Breast epithelium (tissue), 4 donors: ENCODE measurements around the gene RSPO1. TPM values are rescaled to one million over a fixed set of nuclear protein-coding genes. Genes with fewer than 3 reads are reported as not detected.
A peak's percentile ranks its signal among the peaks of the same experiment; 100 is the strongest.

ENCODE experiments used
- DNase-seq, 2 donors: peaks; one replicate each; pipeline ENCODE4 v3.0.0-alpha.2; 2019; ENCODE audit warnings: low spot score in 2 of 2
- H3K27ac ChIP-seq, 2 donors: fragments of 200-600 bp; sonication (generic) in 1 of 2; one replicate each; pipeline ENCODE4 v1.5.1; 2016 to 2019; ENCODE audit warnings: mild to moderate bottlenecking in 1 of 2
- H3K27me3 ChIP-seq, 2 donors: fragments of 200-600 bp; sonication (generic) in 1 of 2; one replicate each; pipeline versions ENCODE4 v1.5.1 to v1.6.0; 2017 to 2019; ENCODE audit warnings: control low read depth in 1 of 2, mild to moderate bottlenecking in 1 of 2
- H3K36me3 ChIP-seq: fragments of 200-600 bp; one replicate; pipeline ENCODE4 v1.5.1; 2019
- H3K4me1 ChIP-seq, 2 donors: fragments of 200-600 bp; sonication (generic); one replicate each; pipeline ENCODE4 v1.5.1; 2016 to 2019; ENCODE audit warnings: control low read depth in 1 of 2
- H3K4me3 ChIP-seq, 3 donors: fragments of 200-600 bp; sonication (generic); 1 replicate in 2 of 3; 2 replicates in 1 of 3; pipeline ENCODE4 v1.5.1; 2016 to 2019; ENCODE audit warnings: mild to moderate bottlenecking in 3 of 3, moderate library complexity in 2 of 3
- H3K9me3 ChIP-seq, 2 donors: fragments of 200-600 bp; sonication (generic) in 1 of 2; one replicate each; pipeline ENCODE4 v1.5.1; 2016 to 2019; ENCODE audit warnings: control low read depth in 1 of 2
- POLR2A ChIP-seq: fragments of 450-650 bp; IDR thresholded peaks from one replicate; pipeline ENCODE4 v1.6.1; 2016; ENCODE audit warnings: antibody characterized with exemption, mild to moderate bottlenecking, moderate library complexity
- POLR2AphosphoS5 ChIP-seq, 3 donors: sonication (generic); formaldehyde crosslinking; IDR thresholded peaks; one replicate each; pipeline ENCODE4 v1.6.1; 2017; ENCODE audit warnings: antibody characterized with exemption in 3 of 3
- intact Hi-C: fragments of 100-400 bp; cut with DNase I; formaldehyde crosslinking; loops from one replicate; pipeline ENCODE4 v1.15.1; 2023; ENCODE audit warnings: low total_unique reads
- total RNA-seq, 3 donors: library from RNA; depleted of rRNA; stranded (reverse); fragments of >200 nt; gene quantifications; one replicate each; pipeline ENCODE4 v1.1.0, GENCODE V29; 2016
- TF ChIP-seq, protein P1 (sequence below), 3 donors: fragments of 450-650 bp; IDR thresholded peaks; one replicate each; pipeline ENCODE4 v1.5.1; 2016 to 2017; ENCODE audit warnings: antibody characterized with exemption in 3 of 3, mild to moderate bottlenecking in 3 of 3, moderate library complexity in 3 of 3

RSPO1 gene
- total RNA-seq, 3 donors from 2014 or later = 6.9 to 13.0 (median 8.9) TPM

DNA sequence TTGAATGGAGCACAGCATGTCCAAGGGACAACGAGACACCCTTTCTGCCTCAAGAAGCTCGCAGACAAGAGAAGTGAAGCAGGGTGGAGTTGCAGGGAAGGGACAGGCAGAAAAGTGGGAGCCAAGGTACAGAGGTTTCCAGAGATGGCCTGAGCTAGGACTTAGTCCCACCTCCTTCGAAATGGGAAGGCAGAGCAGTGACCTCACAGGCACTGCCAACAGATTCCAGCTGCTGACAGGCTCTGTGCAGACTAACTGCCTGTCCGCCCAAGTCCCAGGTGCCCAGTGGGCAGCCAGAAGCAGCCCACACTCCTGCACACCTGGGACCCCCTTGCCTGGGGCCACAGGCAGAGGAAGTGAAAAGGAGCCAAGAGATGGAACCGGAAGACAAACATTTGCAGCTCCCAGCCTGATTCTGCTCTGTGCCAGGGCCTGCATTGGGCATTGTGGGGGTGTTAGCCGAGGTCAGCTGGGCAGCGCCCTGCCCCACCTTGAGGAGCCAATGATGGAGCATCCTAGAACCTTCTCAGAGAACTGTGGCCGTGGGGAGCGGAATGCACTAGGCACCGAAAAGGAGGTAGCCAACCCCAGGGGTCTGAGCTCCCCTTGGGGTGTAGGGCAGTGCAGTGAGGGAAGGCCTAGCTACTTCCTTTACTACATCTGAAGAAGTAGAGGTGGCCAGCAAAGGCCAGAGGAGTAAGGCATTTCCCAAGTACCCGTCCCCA lies 27.5 kb upstream of the RSPO1 start:
- TF ChIP-seq, protein P1, sequence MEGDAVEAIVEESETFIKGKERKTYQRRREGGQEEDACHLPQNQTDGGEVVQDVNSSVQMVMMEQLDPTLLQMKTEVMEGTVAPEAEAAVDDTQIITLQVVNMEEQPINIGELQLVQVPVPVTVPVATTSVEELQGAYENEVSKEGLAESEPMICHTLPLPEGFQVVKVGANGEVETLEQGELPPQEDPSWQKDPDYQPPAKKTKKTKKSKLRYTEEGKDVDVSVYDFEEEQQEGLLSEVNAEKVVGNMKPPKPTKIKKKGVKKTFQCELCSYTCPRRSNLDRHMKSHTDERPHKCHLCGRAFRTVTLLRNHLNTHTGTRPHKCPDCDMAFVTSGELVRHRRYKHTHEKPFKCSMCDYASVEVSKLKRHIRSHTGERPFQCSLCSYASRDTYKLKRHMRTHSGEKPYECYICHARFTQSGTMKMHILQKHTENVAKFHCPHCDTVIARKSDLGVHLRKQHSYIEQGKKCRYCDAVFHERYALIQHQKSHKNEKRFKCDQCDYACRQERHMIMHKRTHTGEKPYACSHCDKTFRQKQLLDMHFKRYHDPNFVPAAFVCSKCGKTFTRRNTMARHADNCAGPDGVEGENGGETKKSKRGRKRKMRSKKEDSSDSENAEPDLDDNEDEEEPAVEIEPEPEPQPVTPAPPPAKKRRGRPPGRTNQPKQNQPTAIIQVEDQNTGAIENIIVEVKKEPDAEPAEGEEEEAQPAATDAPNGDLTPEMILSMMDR (IDR thresholded peaks at IDR 0.05) = no peak
- TF ChIP-seq POLR2A = no peak
- TF ChIP-seq POLR2AphosphoS5 (IDR thresholded peaks at IDR 0.05) = no peak
- DNase-seq = no peak
- H3K27ac ChIP-seq = no peak overlapping the region
- no peaks in the 10 kb centered on the region for H3K9me3 ChIP-seq
- H3K27me3 ChIP-seq = peaks cover 0 to 7% of the 10 kb centered on the region in 2 donors
- H3K4me1 ChIP-seq = no peaks in the 10 kb centered on the region
- no peaks in the 10 kb centered on the region for H3K36me3 ChIP-seq
- H3K4me3 ChIP-seq = no peak overlapping the region
- intact Hi-C loops = no loop called here

DNA sequence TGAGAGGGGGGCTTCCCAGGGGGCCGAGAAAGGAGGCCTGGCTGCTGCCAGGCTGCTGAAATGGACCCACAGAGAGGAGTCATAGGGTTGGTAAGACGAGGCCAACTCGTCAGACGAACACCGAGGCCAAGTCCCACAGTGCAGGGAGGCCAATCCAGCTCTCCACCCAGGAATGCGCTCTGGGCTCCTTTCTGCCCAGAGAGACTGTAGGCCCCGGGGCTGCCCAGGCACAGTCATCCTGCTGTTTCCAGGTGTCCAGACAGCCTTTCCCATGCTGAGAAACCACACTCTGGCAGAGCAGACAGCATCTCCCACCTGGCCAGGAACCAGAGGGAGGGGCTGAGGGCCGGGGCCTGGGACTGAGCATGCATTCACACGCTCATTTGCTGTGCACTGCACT lies 26.7 kb upstream of the RSPO1 start:
- peaks cover 0 to 7% of the 10 kb centered on the region in 2 donors for H3K27me3 ChIP-seq

DNA sequence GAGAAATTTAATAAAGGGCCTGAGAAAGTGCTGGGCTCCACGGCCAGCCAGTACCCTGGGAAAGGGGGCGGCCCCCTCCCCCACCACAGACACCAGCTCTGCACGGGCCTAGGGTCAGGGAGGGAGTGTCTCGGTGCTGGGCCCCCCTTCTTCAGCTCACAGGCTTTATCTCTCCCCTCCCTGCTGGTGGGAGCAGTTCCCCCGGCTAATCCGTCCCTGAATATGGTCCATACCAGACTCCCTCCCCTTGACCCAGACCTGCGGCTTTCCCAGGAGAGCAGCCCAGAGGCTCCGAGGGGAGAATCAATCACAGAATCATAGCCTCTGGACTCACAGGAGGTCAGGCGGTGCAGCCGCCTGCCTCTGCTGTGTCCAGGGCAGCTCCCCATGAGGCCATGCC lies 26.0 kb upstream of the RSPO1 start:
- H3K9me3 ChIP-seq = no peaks in the 10 kb centered on the region
- H3K27ac ChIP-seq = no peak overlapping the region
- no peak for TF ChIP-seq POLR2A
- TF ChIP-seq POLR2AphosphoS5 (IDR thresholded peaks at IDR 0.05) = no peak
- TF ChIP-seq, protein P1 (IDR thresholded peaks at IDR 0.05) = no peak
- H3K36me3 ChIP-seq = no peaks in the 10 kb centered on the region
- H3K4me3 ChIP-seq = no peak overlapping the region
- H3K27me3 ChIP-seq = peaks cover 0 to 7% of the 10 kb centered on the region in 2 donors
- DNase-seq = no peak
- intact Hi-C loops = no loop called here
- no peaks in the 10 kb centered on the region for H3K4me1 ChIP-seq

More for the DNA sequence above, 26.7 kb upstream of the RSPO1 start:
- no peak overlapping the region for H3K27ac ChIP-seq
- no peaks in the 10 kb centered on the region for H3K4me1 ChIP-seq
- no peaks in the 10 kb centered on the region for H3K9me3 ChIP-seq
- H3K4me3 ChIP-seq = no peak overlapping the region
- peak in 1 of 2 donors; percentile 20 for DNase-seq
- H3K36me3 ChIP-seq = no peaks in the 10 kb centered on the region
- intact Hi-C loops = no loop called here
- no peak for TF ChIP-seq POLR2A
- no peak for TF ChIP-seq POLR2AphosphoS5 (IDR thresholded peaks at IDR 0.05)
- TF ChIP-seq, protein P1 (IDR thresholded peaks at IDR 0.05) = no peak

DNA sequence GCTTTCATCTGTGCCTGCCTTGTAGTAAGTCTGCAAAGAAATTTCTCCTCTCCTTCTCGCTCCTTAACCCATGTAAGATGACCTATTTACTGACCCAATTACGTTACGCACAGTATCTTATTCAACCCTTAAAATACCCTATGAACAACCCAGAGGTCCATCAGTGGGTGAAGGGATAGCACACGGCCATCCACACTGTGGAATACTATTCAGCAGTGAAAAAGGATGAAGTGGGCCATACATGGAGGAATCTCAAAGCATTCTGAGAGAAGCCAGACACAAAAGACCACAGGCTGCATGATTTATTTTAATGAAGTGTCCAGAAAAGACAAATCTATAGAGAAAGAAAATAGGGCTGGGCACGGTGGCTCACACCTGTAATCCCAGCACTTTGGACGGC lies 23.8 kb upstream of the RSPO1 start:
- no peaks in the 10 kb centered on the region for H3K36me3 ChIP-seq
- no peak for DNase-seq
- H3K27ac ChIP-seq = no peak overlapping the region
- TF ChIP-seq POLR2AphosphoS5 (IDR thresholded peaks at IDR 0.05) (no peak), POLR2A (no peak)
- TF ChIP-seq, protein P1 (IDR thresholded peaks at IDR 0.05) = no peak
- no peaks in the 10 kb centered on the region for H3K9me3 ChIP-seq
- no peaks in the 10 kb centered on the region for H3K4me1 ChIP-seq
- intact Hi-C loops = no loop called here
- peaks cover 0 to 7% of the 10 kb centered on the region in 2 donors for H3K27me3 ChIP-seq
- no peak overlapping the region for H3K4me3 ChIP-seq

DNA sequence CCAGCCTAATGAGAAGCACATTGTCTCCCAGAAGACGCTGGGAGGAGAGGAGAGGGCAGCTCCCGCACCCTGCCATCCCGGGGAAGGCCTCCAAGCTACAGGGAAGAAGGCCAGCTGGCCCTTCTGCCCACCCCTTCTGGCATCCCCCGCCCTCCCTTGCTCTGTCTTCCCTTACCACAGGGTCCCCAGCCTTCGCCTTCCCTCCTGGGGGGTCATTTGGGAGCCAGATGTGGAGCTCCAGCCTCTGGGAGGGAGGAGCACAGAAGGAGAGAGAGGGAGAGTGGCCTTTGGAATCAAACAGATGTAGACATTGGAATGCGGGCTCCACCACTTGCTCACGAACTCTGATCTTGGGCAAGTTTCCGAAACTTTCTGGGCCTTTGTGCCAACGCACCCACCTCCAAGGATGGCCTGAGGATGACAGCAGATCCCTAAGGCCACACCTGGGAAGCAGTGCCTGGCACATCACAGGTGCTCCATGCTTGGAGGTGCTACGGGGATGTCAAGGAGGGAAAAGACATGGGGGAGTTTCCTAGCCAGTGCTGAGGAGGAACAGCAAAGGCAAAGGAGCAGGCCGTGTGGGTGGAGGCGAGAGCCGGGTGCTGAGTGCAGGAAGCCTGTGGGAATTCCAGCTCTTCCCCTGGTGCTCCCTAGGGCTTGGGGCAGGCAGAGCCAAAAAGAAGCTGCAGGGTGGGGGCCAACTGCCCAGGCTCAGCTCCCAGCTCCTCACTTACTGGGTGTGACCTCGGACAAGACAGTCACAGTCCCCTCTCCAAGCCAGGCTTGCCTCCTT lies 23.1 kb upstream of the RSPO1 start:
- TF ChIP-seq POLR2A = no peak
- TF ChIP-seq, protein P1 (IDR thresholded peaks at IDR 0.05) = no peak
- no peak for TF ChIP-seq POLR2AphosphoS5 (IDR thresholded peaks at IDR 0.05)
- Histone ChIP-seq H3K36me3 (no peaks in the 10 kb centered on the region), H3K4me1 (no peaks in the 10 kb centered on the region), H3K4me3 (no peak overlapping the region), H3K9me3 (no peaks in the 10 kb centered on the region), H3K27ac (no peak overlapping the region), H3K27me3 (peaks cover 0 to 7% of the 10 kb centered on the region in 2 donors)
- intact Hi-C loops = no loop called here
- DNase-seq = no peak
